HepG2 (cell line): ENCODE results near the gene TTC5. TPM values are rescaled to one million over a fixed set of nuclear protein-coding genes. Genes with fewer than 3 reads are reported as not detected.
A peak's percentile ranks its signal among the peaks of the same experiment; 100 is the strongest.

Experiments
- CHCHD3 ChIP-seq: sonication (generic); formaldehyde crosslinking; IDR thresholded peaks from 2 replicates; pipeline ENCODE4 v1.8.0; 2022; ENCODE audit warnings: mild to moderate bottlenecking, missing genetic modification reagents, moderate library complexity
- HNRNPLL ChIP-seq: fragments of 200-400 bp; formaldehyde crosslinking; IDR thresholded peaks from 2 replicates; pipeline ENCODE4 v1.6.1; 2017; ENCODE audit warnings: mild to moderate bottlenecking, low read depth, low read length; ENCODE audit not compliant: poor library complexity, severe bottlenecking
- HOMEZ ChIP-seq: IDR thresholded peaks from 2 replicates; pipeline ENCODE4 v1.6.1; 2016; ENCODE audit warnings: low read depth
- JARID2 ChIP-seq: sonication (generic); formaldehyde crosslinking; IDR thresholded peaks from 2 replicates; pipeline ENCODE4 v1.8.1; 2023; ENCODE audit warnings: missing genetic modification reagents, inconsistent platforms; ENCODE audit not compliant: insufficient replicate concordance
- NPAS2 ChIP-seq: sonication (generic); formaldehyde crosslinking; IDR thresholded peaks from 2 replicates; pipeline ENCODE4 v1.8.0; 2022; ENCODE audit warnings: mild to moderate bottlenecking, missing genetic modification reagents, borderline replicate concordance
- PAF1 ChIP-seq: IDR thresholded peaks from 2 replicates; pipeline ENCODE4 v1.6.1; 2016; ENCODE audit warnings: missing genetic modification reagents, missing compliant biosample characterization
- RAD51 ChIP-seq: fragments of 450-650 bp; IDR thresholded peaks from 2 replicates; pipeline ENCODE4 v1.6.1; 2016; ENCODE audit warnings: borderline replicate concordance
- RFX1 ChIP-seq: fragments of 450-650 bp; IDR thresholded peaks from 2 replicates; pipeline ENCODE4 v1.6.1; 2017
- ZIK1 ChIP-seq: sonication (generic); formaldehyde crosslinking; IDR thresholded peaks from 2 replicates; pipeline ENCODE4 v1.5.0; 2020; ENCODE audit warnings: mild to moderate bottlenecking, low read depth, missing genetic modification reagents, borderline replicate concordance
- ZMYM3 ChIP-seq: sonication (generic); formaldehyde crosslinking; IDR thresholded peaks from 2 replicates; pipeline ENCODE4 v1.5.1; 2020; ENCODE audit warnings: mild to moderate bottlenecking, missing genetic modification reagents
- ZNF329 ChIP-seq: sonication (generic); formaldehyde crosslinking; IDR thresholded peaks from 2 replicates; pipeline ENCODE4 v1.9.0; 2021; ENCODE audit warnings: low read depth, mild to moderate bottlenecking, missing genetic modification reagents
- ZNF766 ChIP-seq: sonication (generic); formaldehyde crosslinking; IDR thresholded peaks from 2 replicates; pipeline ENCODE4 v1.5.0; 2020; ENCODE audit warnings: missing genetic modification reagents, borderline replicate concordance
- polyA plus RNA-seq, 8 experiments: library from polyadenylated mRNA; depleted of rRNA in 3 of 8; stranded (reverse) in 7 of 8; unstranded in 1 of 8; fragments of >200 nt; fragmentation: Illumina TruSeq in 4 of 8; extraction: Trizol in 4 of 8; gene quantifications; 2 replicates each; pipeline versions ENCODE4 v1.2.1 to v1.2.3, GENCODE V29; 2011 to 2016; ENCODE audit warnings: low read depth in 4 of 8, missing spikeins in 1 of 8, mixed read lengths in 1 of 8; ENCODE audit not compliant: insufficient read depth in 1 of 8
- total RNA-seq, 5 experiments: library from RNA; depleted of rRNA; stranded (reverse); fragments of >200 nt; fragmentation: Illumina TruSeq; extraction: Trizol; gene quantifications; 2 replicates each; pipeline ENCODE4 v1.2.3, GENCODE V29; 2016; ENCODE audit warnings: low read depth in 1 of 5
- TF ChIP-seq, protein P1 (sequence below): sonication (generic); formaldehyde crosslinking; IDR thresholded peaks from 2 replicates; pipeline ENCODE4 v1.8.1; 2023; ENCODE audit warnings: missing genetic modification reagents, inconsistent platforms, borderline replicate concordance
- TF ChIP-seq, protein P2 (sequence below), 2 experiments: sonication (generic) in 1 of 2; formaldehyde crosslinking in 1 of 2; IDR thresholded peaks; 2 replicates each; pipeline versions ENCODE4 v1.6.1 to v1.9.0; 2014 to 2022; ENCODE audit warnings: antibody characterized with exemption in 1 of 2, borderline replicate concordance in 1 of 2, inconsistent platforms in 1 of 2, low read depth in 1 of 2, missing genetic modification reagents in 1 of 2

TTC5 gene
- total and polyA plus RNA-seq, 2 of the 13 experiments (the other 11 are each of a cell fraction or from before 2014, with no cell fraction given) = 8.7 to 28.5 TPM

GRCh38 chr14:20343092-20343861, 37.5 kb upstream of the TTC5 start, which contains the start of gene PARP2 (continued):
- TF ChIP-seq ZIK1 (CRISPR knock-in tag) (no peak), NPAS2 (CRISPR knock-in tag) (no peak), ZNF329 (CRISPR knock-in tag) (no peak), JARID2 (CRISPR knock-in tag) (no peak), ZNF766 (CRISPR knock-in tag) (no peak; the same call in 1 of the 2 replicates), CHCHD3 (no peak), HOMEZ (CRISPR knock-in tag) (peak; percentile 68), RAD51 (no peak), RFX1 (no peak), ZMYM3 (CRISPR knock-in tag) (no peak; the same call in 1 of the 2 replicates), HNRNPLL (peak; percentile 77), PAF1 (no peak)
- TF ChIP-seq, protein P1, sequence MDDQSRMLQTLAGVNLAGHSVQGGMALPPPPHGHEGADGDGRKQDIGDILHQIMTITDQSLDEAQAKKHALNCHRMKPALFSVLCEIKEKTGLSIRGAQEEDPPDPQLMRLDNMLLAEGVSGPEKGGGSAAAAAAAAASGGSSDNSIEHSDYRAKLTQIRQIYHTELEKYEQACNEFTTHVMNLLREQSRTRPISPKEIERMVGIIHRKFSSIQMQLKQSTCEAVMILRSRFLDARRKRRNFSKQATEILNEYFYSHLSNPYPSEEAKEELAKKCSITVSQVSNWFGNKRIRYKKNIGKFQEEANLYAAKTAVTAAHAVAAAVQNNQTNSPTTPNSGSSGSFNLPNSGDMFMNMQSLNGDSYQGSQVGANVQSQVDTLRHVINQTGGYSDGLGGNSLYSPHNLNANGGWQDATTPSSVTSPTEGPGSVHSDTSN (CRISPR knock-in tag) = no peak
- TF ChIP-seq, protein P2, sequence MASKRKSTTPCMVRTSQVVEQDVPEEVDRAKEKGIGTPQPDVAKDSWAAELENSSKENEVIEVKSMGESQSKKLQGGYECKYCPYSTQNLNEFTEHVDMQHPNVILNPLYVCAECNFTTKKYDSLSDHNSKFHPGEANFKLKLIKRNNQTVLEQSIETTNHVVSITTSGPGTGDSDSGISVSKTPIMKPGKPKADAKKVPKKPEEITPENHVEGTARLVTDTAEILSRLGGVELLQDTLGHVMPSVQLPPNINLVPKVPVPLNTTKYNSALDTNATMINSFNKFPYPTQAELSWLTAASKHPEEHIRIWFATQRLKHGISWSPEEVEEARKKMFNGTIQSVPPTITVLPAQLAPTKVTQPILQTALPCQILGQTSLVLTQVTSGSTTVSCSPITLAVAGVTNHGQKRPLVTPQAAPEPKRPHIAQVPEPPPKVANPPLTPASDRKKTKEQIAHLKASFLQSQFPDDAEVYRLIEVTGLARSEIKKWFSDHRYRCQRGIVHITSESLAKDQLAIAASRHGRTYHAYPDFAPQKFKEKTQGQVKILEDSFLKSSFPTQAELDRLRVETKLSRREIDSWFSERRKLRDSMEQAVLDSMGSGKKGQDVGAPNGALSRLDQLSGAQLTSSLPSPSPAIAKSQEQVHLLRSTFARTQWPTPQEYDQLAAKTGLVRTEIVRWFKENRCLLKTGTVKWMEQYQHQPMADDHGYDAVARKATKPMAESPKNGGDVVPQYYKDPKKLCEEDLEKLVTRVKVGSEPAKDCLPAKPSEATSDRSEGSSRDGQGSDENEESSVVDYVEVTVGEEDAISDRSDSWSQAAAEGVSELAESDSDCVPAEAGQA (IDR thresholded peaks at IDR 0.05; ENCODE audit: low read depth) = peak; percentile 98
- TF ChIP-seq, protein P2 (CRISPR knock-in tag; IDR thresholded peaks at IDR 0.05; ENCODE audit: borderline replicate concordance) = no peak
